CD4-positive, alpha-beta T cell treated with Interleukin-6 for 4 hours (primary cell): ENCODE measurements around the gene PIGU.

Source experiments
- DNase-seq: peaks from one replicate; pipeline ENCODE4 v3.0.0-alpha.2; 2020; ENCODE audit warnings: mixed read lengths

The PIGU gene

GRCh38 chr20:34654207-34654744 is 22.6 kb downstream of the PIGU start:
- DNase-seq, result no peak

- no peak for DNase-seq
Measured at GRCh38 chr20:34651200-34651599, 25.7 kb downstream of the PIGU start.

GRCh38 chr20:34647737-34648136 is 29.2 kb downstream of the PIGU start:
- DNase-seq, result no peak

- no peak for DNase-seq
Measured at GRCh38 chr20:34644951-34645350, 31.9 kb downstream of the PIGU start.

- no peak for DNase-seq
Measured at GRCh38 chr20:34644345-34644744, 32.5 kb downstream of the PIGU start.

- DNase-seq, result no peak
Measured at GRCh38 chr20:34643928-34644327, 33.0 kb downstream of the PIGU start.

- no peak for DNase-seq
Measured at GRCh38 chr20:34642009-34642408, 34.9 kb downstream of the PIGU start.

- DNase-seq, result no peak
Measured at GRCh38 chr20:34639755-34640222, 37.1 kb downstream of the PIGU start.

GRCh38 chr20:34638532-34638931 is 38.4 kb downstream of the PIGU start:
- DNase-seq, result no peak

GRCh38 chr20:34638039-34638292 is 38.9 kb downstream of the PIGU start:
- DNase-seq, result no peak

- DNase-seq, result no peak
Measured at GRCh38 chr20:34637245-34638038, 39.5 kb downstream of the PIGU start.

GRCh38 chr20:34636648-34637047 is 40.2 kb downstream of the PIGU start:
- DNase-seq, result no peak

- no peak for DNase-seq
Measured at GRCh38 chr20:34634392-34634791, 42.5 kb downstream of the PIGU start.

GRCh38 chr20:34632870-34633452 is 43.9 kb downstream of the PIGU start:
- DNase-seq, result no peak

- DNase-seq, result no peak
Measured at GRCh38 chr20:34629904-34630303, 47.0 kb downstream of the PIGU start.

- DNase-seq, result no peak
Measured at GRCh38 chr20:34629342-34629741, 47.5 kb downstream of the PIGU start.

- DNase-seq, result no peak
Measured at GRCh38 chr20:34628026-34628425, 48.9 kb downstream of the PIGU start.

- no peak for DNase-seq
Measured at GRCh38 chr20:34627458-34627857, 49.4 kb downstream of the PIGU start.

GRCh38 chr20:34626992-34627391 is 49.9 kb downstream of the PIGU start:
- no peak for DNase-seq

- no peak for DNase-seq
Measured at GRCh38 chr20:34624629-34625028, 52.3 kb downstream of the PIGU start.

- no peak for DNase-seq
Measured at GRCh38 chr20:34622821-34623451, 54.0 kb downstream of the PIGU start.

GRCh38 chr20:34621383-34622367 is 55.2 kb downstream of the PIGU start:
- no peak for DNase-seq

GRCh38 chr20:34621036-34621343 is 55.9 kb downstream of the PIGU start:
- no peak for DNase-seq
